Nephron progenitor cell (in vitro differentiated cells): ENCODE measurements around the gene TMPRSS2.

ENCODE experiments used
- DNase-seq: peaks from one replicate; pipeline ENCODE4 v3.0.0; 2021
- H3K27ac Mint-ChIP-seq: 2 replicates; pipeline ENCODE4 v1.8.0; 2021; ENCODE audit warnings: mild to moderate bottlenecking, moderate library complexity, mixed read lengths
- H3K27me3 Mint-ChIP-seq: 2 replicates; pipeline ENCODE4 v1.8.0; 2021; ENCODE audit warnings: mild to moderate bottlenecking, low read depth, mixed read lengths; ENCODE audit not compliant: poor library complexity
- H3K36me3 Mint-ChIP-seq: 2 replicates; pipeline ENCODE4 v1.8.0; 2021; ENCODE audit warnings: low read depth, mixed read lengths
- H3K4me1 Mint-ChIP-seq: 2 replicates; pipeline ENCODE4 v1.8.0; 2021; ENCODE audit warnings: mixed read lengths
- H3K4me3 Mint-ChIP-seq: 2 replicates; pipeline ENCODE4 v1.8.0; 2021; ENCODE audit warnings: mild to moderate bottlenecking, moderate library complexity, mixed read lengths
- H3K9me3 Mint-ChIP-seq: 2 replicates; pipeline ENCODE4 v1.8.0; 2021; ENCODE audit warnings: mild to moderate bottlenecking, moderate library complexity, mixed read lengths
- TF ChIP-seq, protein P1 (sequence below): fragments of 200-600 bp; sonication (generic); IDR thresholded peaks from 2 replicates; pipeline ENCODE4 v1.5.0; 2021; ENCODE audit warnings: antibody characterized with exemption

The TMPRSS2 gene

GRCh38 chr21:41509733-41510132 is 1.8 kb upstream of the TMPRSS2 start:
- Mint-ChIP-seq H3K9me3 (no peaks in the 10 kb centered on the region), H3K27ac (no peak overlapping the region), H3K27me3 (peaks cover 59% of the 10 kb centered on the region), H3K36me3 (no peaks in the 10 kb centered on the region), H3K4me3 (peak overlapping the region; percentile 33), H3K4me1 (peaks cover 20% of the 10 kb centered on the region)
- DNase-seq = no peak
- TF ChIP-seq, protein P1, sequence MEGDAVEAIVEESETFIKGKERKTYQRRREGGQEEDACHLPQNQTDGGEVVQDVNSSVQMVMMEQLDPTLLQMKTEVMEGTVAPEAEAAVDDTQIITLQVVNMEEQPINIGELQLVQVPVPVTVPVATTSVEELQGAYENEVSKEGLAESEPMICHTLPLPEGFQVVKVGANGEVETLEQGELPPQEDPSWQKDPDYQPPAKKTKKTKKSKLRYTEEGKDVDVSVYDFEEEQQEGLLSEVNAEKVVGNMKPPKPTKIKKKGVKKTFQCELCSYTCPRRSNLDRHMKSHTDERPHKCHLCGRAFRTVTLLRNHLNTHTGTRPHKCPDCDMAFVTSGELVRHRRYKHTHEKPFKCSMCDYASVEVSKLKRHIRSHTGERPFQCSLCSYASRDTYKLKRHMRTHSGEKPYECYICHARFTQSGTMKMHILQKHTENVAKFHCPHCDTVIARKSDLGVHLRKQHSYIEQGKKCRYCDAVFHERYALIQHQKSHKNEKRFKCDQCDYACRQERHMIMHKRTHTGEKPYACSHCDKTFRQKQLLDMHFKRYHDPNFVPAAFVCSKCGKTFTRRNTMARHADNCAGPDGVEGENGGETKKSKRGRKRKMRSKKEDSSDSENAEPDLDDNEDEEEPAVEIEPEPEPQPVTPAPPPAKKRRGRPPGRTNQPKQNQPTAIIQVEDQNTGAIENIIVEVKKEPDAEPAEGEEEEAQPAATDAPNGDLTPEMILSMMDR = no peak

GRCh38 chr21:41509145-41509496 is 1.2 kb upstream of the TMPRSS2 start:
- TF ChIP-seq, protein P1 = no peak
- Mint-ChIP-seq H3K4me1 (peaks cover 24% of the 10 kb centered on the region), H3K27me3 (peaks cover 65% of the 10 kb centered on the region), H3K9me3 (no peaks in the 10 kb centered on the region), H3K27ac (no peak overlapping the region), H3K4me3 (peak overlapping the region; percentile 33), H3K36me3 (no peaks in the 10 kb centered on the region)
- DNase-seq = no peak

DNA sequence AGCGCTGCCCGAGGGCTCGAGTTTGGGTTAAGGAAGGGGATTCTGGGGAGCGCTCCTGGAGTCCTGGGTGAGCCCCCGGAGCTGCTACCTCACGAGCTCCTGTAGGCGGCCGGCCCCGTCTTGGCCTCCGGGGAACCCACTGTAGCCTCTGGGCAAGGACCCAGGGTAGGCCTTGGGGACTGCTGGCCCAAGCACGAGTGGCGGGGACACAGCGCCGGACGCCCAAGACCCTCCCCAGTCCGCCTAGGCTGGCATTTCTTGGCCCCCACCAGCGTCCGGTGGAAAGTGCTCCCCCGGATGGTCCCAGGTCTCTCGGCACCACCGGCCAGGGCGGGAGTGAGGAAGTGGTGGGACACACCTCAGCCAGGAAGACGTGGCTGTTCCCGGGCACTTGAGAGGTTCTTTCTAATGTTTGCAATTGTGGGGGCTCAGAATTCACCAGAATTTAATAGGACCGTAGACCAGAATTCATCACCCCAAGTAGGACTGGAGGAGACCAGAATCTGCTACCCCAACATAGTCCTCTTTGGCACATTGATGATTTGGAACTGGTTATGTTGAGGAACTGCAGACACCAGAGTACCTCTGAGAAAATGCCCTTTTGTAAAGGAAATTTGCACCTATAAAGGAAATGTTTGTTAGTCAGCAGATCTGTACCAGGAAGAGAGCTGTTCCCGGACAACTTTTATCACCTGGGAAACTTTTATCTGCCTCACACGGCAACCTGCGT is 622 bp upstream of the TMPRSS2 start:
- Mint-ChIP-seq H3K4me1 (peaks cover 29% of the 10 kb centered on the region), H3K4me3 (peak overlapping the region; percentile 28), H3K27me3 (peaks cover 66% of the 10 kb centered on the region), H3K9me3 (no peaks in the 10 kb centered on the region), H3K27ac (no peak overlapping the region), H3K36me3 (no peaks in the 10 kb centered on the region)
- DNase-seq = no peak
- TF ChIP-seq, protein P1 = no peak

- H3K9me3 Mint-ChIP-seq = no peaks in the 10 kb centered on the region
- peaks cover 74% of the 10 kb centered on the region for H3K27me3 Mint-ChIP-seq
- peak overlapping the region; percentile 76 for H3K4me3 Mint-ChIP-seq
- DNase-seq = peak; percentile 43
- H3K36me3 Mint-ChIP-seq = no peaks in the 10 kb centered on the region
- no peak overlapping the region for H3K27ac Mint-ChIP-seq
- TF ChIP-seq, protein P1 = no peak
- H3K4me1 Mint-ChIP-seq = peaks cover 21% of the 10 kb centered on the region
Observed at GRCh38 chr21:41506611-41507520, 1.1 kb downstream of the TMPRSS2 start.

DNA sequence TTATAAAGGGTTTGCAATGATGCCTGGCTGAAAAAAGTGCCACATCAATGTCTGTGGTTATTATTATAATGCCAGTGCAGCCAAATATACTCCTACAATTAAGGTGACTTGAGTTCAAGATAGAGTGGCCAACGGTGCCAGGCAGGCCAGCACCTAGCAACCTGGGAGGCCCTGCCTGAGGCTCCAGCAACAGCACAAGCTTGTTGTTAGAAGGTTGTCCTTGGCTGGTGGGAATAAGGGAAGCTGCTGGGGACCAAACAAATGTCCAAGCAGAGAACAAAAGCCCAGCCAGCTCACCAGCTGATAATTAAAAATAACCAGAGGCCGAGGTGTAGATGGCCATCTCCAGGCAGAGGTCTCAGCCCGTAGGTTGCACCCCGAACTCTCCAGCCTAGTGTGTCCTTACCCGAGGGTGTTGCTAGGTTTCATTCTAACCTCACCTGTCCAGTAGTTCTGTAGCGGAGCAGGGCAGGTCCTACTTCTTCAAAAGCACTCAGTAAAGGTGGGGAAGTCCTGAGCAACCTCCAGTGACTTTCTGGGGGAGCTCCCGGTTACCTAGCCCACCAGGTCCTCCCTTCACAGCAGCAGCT is 1.9 kb downstream of the TMPRSS2 start:
- TF ChIP-seq, protein P1 = no peak
- Mint-ChIP-seq H3K27ac (no peak overlapping the region), H3K9me3 (no peaks in the 10 kb centered on the region), H3K4me1 (peaks cover 16% of the 10 kb centered on the region), H3K36me3 (no peaks in the 10 kb centered on the region), H3K27me3 (peaks cover 75% of the 10 kb centered on the region), H3K4me3 (no peak overlapping the region)
- no peak for DNase-seq
